Lower lobe of right lung (tissue), 2 donors: ENCODE data around the gene ASB3. TPM values are rescaled to one million over a fixed set of nuclear protein-coding genes. Genes with fewer than 3 reads are reported as not detected.

Experiments
- ATAC-seq, 2 donors: fragments of 200-7000 bp; cut with Tn5 transposase; one replicate each; pipeline ENCODE4 v1.9.1; 2020 to 2022; ENCODE audit warnings: mild to moderate bottlenecking in 2 of 2, moderate library complexity in 2 of 2
- DNase-seq: peaks from one replicate; pipeline ENCODE4 v3.0.0-alpha.2; 2020
- H3K27ac ChIP-seq: fragments of 200-600 bp; one replicate; pipeline ENCODE4 v1.8.0; 2022
- H3K27me3 ChIP-seq: fragments of 200-600 bp; one replicate; pipeline ENCODE4 v1.8.0; 2022; ENCODE audit warnings: low read depth
- H3K36me3 ChIP-seq: fragments of 200-600 bp; one replicate; pipeline ENCODE4 v1.8.0; 2022; ENCODE audit warnings: mild to moderate bottlenecking
- H3K4me1 ChIP-seq: fragments of 200-600 bp; one replicate; pipeline ENCODE4 v1.8.0; 2022
- H3K4me3 ChIP-seq: fragments of 200-600 bp; one replicate; pipeline ENCODE4 v1.8.0; 2022; ENCODE audit warnings: mild to moderate bottlenecking
- H3K9me3 ChIP-seq: fragments of 200-600 bp; one replicate; pipeline ENCODE4 v1.8.0; 2022
- CTCF ChIP-seq: fragments of 200-600 bp; IDR thresholded peaks from one replicate; pipeline ENCODE4 v1.8.0; 2022; ENCODE audit warnings: antibody characterized with exemption, mild to moderate bottlenecking
- intact Hi-C: fragments of 100-400 bp; cut with DNase I; formaldehyde crosslinking; loops from one replicate; pipeline ENCODE4 v1.11.0; 2022
- total RNA-seq: library from RNA; stranded (reverse); fragmentation: NEBNext Ultra II Directional; extraction: Animal tissue kit (Norgen Biotek cat#: 25700); gene quantifications from one replicate; pipeline ENCODE4 v1.2.1, GENCODE V29; 2021
- donor health status: DM: no; HTN: yes; CAD: no; lungs with severe emphysema.

ASB3 gene
- total RNA-seq, 1 donor from 2014 or later = 35.0 TPM

- no peak overlapping the region for H3K4me3 ChIP-seq
- no peaks in the 10 kb centered on the region for H3K9me3 ChIP-seq
- H3K27me3 ChIP-seq = no peaks in the 10 kb centered on the region
- H3K27ac ChIP-seq = no peak overlapping the region
- H3K4me1 ChIP-seq = peaks cover 4% of the 10 kb centered on the region
- ATAC-seq (no peak), DNase-seq (no peak)
- H3K36me3 ChIP-seq = no peaks in the 10 kb centered on the region
- no peak for TF ChIP-seq CTCF
- intact Hi-C loops = no loop called here
Measured at GRCh38 chr2:53739032-53739431, 47.7 kb downstream of the ASB3 start.

- Histone ChIP-seq H3K27ac (no peak overlapping the region), H3K9me3 (no peaks in the 10 kb centered on the region), H3K4me1 (peaks cover 4% of the 10 kb centered on the region), H3K4me3 (no peak overlapping the region), H3K27me3 (no peaks in the 10 kb centered on the region), H3K36me3 (no peaks in the 10 kb centered on the region)
- DNase-seq = no peak
- intact Hi-C loops = no loop called here
- TF ChIP-seq CTCF = no peak
- peak in 1 of 2 donors; percentile 54 for ATAC-seq
Measured at GRCh38 chr2:53737091-53737490, 49.7 kb downstream of the ASB3 start.

- intact Hi-C loops = no loop called here
- H3K4me3 ChIP-seq = no peak overlapping the region
- H3K27me3 ChIP-seq = no peaks in the 10 kb centered on the region
- no peaks in the 10 kb centered on the region for H3K4me1 ChIP-seq
- peaks cover 27% of the 10 kb centered on the region for H3K36me3 ChIP-seq
- H3K27ac ChIP-seq = no peak overlapping the region
- H3K9me3 ChIP-seq = no peaks in the 10 kb centered on the region
- DNase-seq (no peak), ATAC-seq (no peak)
- no peak for TF ChIP-seq CTCF
Measured at GRCh38 chr2:53729143-53729762, 57.5 kb downstream of the ASB3 start.

- intact Hi-C loops = no loop called here
- Histone ChIP-seq H3K9me3 (no peaks in the 10 kb centered on the region), H3K4me1 (no peaks in the 10 kb centered on the region), H3K36me3 (peaks cover 27% of the 10 kb centered on the region), H3K27ac (no peak overlapping the region), H3K27me3 (no peaks in the 10 kb centered on the region), H3K4me3 (no peak overlapping the region)
- ATAC-seq = no peak
- no peak for DNase-seq
- no peak for TF ChIP-seq CTCF
Measured at GRCh38 chr2:53727921-53728320, 58.8 kb downstream of the ASB3 start.

- H3K36me3 ChIP-seq = peaks cover 27% of the 10 kb centered on the region
- H3K27ac ChIP-seq = no peak overlapping the region
- no peaks in the 10 kb centered on the region for H3K27me3 ChIP-seq
- H3K9me3 ChIP-seq = no peaks in the 10 kb centered on the region
- DNase-seq = no peak
- no peaks in the 10 kb centered on the region for H3K4me1 ChIP-seq
- intact Hi-C loops = no loop called here
- H3K4me3 ChIP-seq = no peak overlapping the region
- no peak for ATAC-seq
- TF ChIP-seq CTCF = no peak
Measured at GRCh38 chr2:53725662-53726061, 61.1 kb downstream of the ASB3 start.
